Gastrocnemius medialis (tissue), 4 donors: ENCODE data around the gene RPS23. TPM values are rescaled to one million over a fixed set of nuclear protein-coding genes. Genes with fewer than 3 reads are reported as not detected.

ENCODE experiments used
- ATAC-seq, 2 donors: fragments of 150-250 bp; one replicate each; pipeline ENCODE4 v1.9.1; 2016
- DNase-seq, 2 donors: peaks; one replicate each; pipeline ENCODE4 v3.0.0-alpha.2; 2019
- H3K27ac ChIP-seq, 4 donors: fragments of 200-600 bp; sonication (generic); 1 replicate in 1 of 4; 2 replicates in 3 of 4; pipeline ENCODE4 v1.5.1; 2016 to 2018; ENCODE audit warnings: mild to moderate bottlenecking in 2 of 4, moderate library complexity in 1 of 4
- H3K27me3 ChIP-seq, 3 donors: fragments of 200-600 bp; sonication (generic) in 2 of 3; 1 replicate in 1 of 3; 2 replicates in 2 of 3; pipeline versions ENCODE4 v1.5.1 to v1.6.0; 2016 to 2019; ENCODE audit warnings: mild to moderate bottlenecking in 1 of 3, moderate library complexity in 1 of 3
- H3K36me3 ChIP-seq, 2 donors: fragments of 200-600 bp; sonication (generic) in 1 of 2; one replicate each; pipeline ENCODE4 v1.5.1; 2017 to 2018
- H3K4me1 ChIP-seq, 2 donors: fragments of 200-600 bp; sonication (generic) in 1 of 2; one replicate each; pipeline ENCODE4 v1.5.1; 2016 to 2017; ENCODE audit warnings: mild to moderate bottlenecking in 2 of 2
- H3K4me3 ChIP-seq, 4 donors: fragments of 200-600 bp; sonication (generic) in 3 of 4; 1 replicate in 1 of 4; 2 replicates in 3 of 4; pipeline ENCODE4 v1.5.1; 2016 to 2019; ENCODE audit warnings: mild to moderate bottlenecking in 2 of 4
- H3K9me3 ChIP-seq, 3 donors: fragments of 200-600 bp; sonication (generic) in 2 of 3; 1 replicate in 1 of 3; 2 replicates in 2 of 3; pipeline ENCODE4 v1.5.1; 2016 to 2019
- CTCF ChIP-seq, 5 experiments: fragments of 450-650 bp in 3 of 5; fragments of 200-600 bp in 2 of 5; sonication (generic) in 2 of 5; IDR thresholded peaks in 4 of 5; conservative IDR thresholded peaks in 1 of 5; 1 replicate in 4 of 5; 2 replicates in 1 of 5; pipeline ENCODE4 v1.5.1; 2016 to 2019; ENCODE audit warnings: antibody characterized with exemption in 5 of 5, mild to moderate bottlenecking in 3 of 5, moderate library complexity in 3 of 5
- POLR2A ChIP-seq, 2 donors: fragments of 450-650 bp; IDR thresholded peaks; one replicate each; pipeline ENCODE4 v1.6.1; 2017; ENCODE audit warnings: antibody characterized with exemption in 2 of 2, mild to moderate bottlenecking in 2 of 2, moderate library complexity in 2 of 2
- in situ Hi-C, 4 donors: fragments of 200-750 bp; cut with MboI; loops; one replicate each; pipeline versions ENCODE4 v1.15.0 to v1.8.0; 2017; ENCODE audit warnings: low sequenced_read_pairs in 4 of 4
- intact Hi-C: fragments of 100-400 bp; cut with DNase I; formaldehyde crosslinking; loops from one replicate; pipeline ENCODE4 v1.15.1; 2023; ENCODE audit warnings: low total_unique reads
- total RNA-seq, 4 donors: library from RNA; depleted of rRNA; stranded (reverse); fragments of >200 nt; gene quantifications; one replicate each; pipeline versions ENCODE4 v1.1.0 to v1.2.3, GENCODE V29; 2016

Gene RPS23
- total RNA-seq, 4 donors from 2014 or later, result 3,129 to 4,184 (median 3,721) TPM

GRCh38 chr5:82257247-82257646 is 20.9 kb downstream of the RPS23 start:
- in situ Hi-C loops, result no loop called here
- H3K9me3 ChIP-seq, result no peaks in the 10 kb centered on the region
- ATAC-seq (no peak), DNase-seq (no peak)
- intact Hi-C loops, result no loop called here
- H3K27me3 ChIP-seq, result no peaks in the 10 kb centered on the region
- no peak for TF ChIP-seq CTCF (IDR thresholded peaks at IDR 0.05 in 4 of 5, conservative IDR thresholded peaks at IDR 0.05 in 1 of 5)
- no peak for TF ChIP-seq POLR2A (IDR thresholded peaks at IDR 0.05)
- no peak overlapping the region for H3K4me3 ChIP-seq
- H3K27ac ChIP-seq, result no peak overlapping the region
- no peaks in the 10 kb centered on the region for H3K4me1 ChIP-seq
- H3K36me3 ChIP-seq, result no peaks in the 10 kb centered on the region

- in situ Hi-C loops, result no loop called here
- H3K27ac ChIP-seq, result no peak overlapping the region
- H3K9me3 ChIP-seq, result no peaks in the 10 kb centered on the region
- H3K4me3 ChIP-seq, result no peak overlapping the region
- ATAC-seq (no peak), DNase-seq (no peak)
- no peaks in the 10 kb centered on the region for H3K27me3 ChIP-seq
- intact Hi-C loops, result no loop called here
- H3K36me3 ChIP-seq, result no peaks in the 10 kb centered on the region
- no peak for TF ChIP-seq CTCF (IDR thresholded peaks at IDR 0.05 in 4 of 5, conservative IDR thresholded peaks at IDR 0.05 in 1 of 5)
- TF ChIP-seq POLR2A (IDR thresholded peaks at IDR 0.05), result no peak
- no peaks in the 10 kb centered on the region for H3K4me1 ChIP-seq
These were observed 22.3 kb downstream of the RPS23 start for GRCh38 chr5:82255844-82256243.

GRCh38 chr5:82252744-82253143 is 25.4 kb downstream of the RPS23 start:
- ATAC-seq (no peak), DNase-seq (no peak)
- Histone ChIP-seq H3K9me3 (no peaks in the 10 kb centered on the region), H3K4me1 (no peaks in the 10 kb centered on the region), H3K27ac (no peak overlapping the region), H3K27me3 (no peaks in the 10 kb centered on the region), H3K4me3 (no peak overlapping the region), H3K36me3 (no peaks in the 10 kb centered on the region)
- intact Hi-C loops (no loop called here), in situ Hi-C loops (no loop called here)
- no peak for TF ChIP-seq POLR2A (IDR thresholded peaks at IDR 0.05)
- no peak for TF ChIP-seq CTCF (IDR thresholded peaks at IDR 0.05 in 4 of 5, conservative IDR thresholded peaks at IDR 0.05 in 1 of 5)

GRCh38 chr5:82246960-82247574 is 31.1 kb downstream of the RPS23 start:
- DNase-seq (no peak), ATAC-seq (no peak)
- intact Hi-C loops, result no loop called here
- Histone ChIP-seq H3K27ac (no peak overlapping the region), H3K4me3 (no peak overlapping the region), H3K9me3 (no peaks in the 10 kb centered on the region), H3K36me3 (peaks cover 0 to 4% of the 10 kb centered on the region in 2 donors), H3K27me3 (no peaks in the 10 kb centered on the region), H3K4me1 (peaks cover 0 to 3% of the 10 kb centered on the region in 2 donors)
- TF ChIP-seq POLR2A (IDR thresholded peaks at IDR 0.05) (no peak), CTCF (IDR thresholded peaks at IDR 0.05 in 4 of 5, conservative IDR thresholded peaks at IDR 0.05 in 1 of 5) (no peak)
- in situ Hi-C loops, result no loop called here
